Islet precursor cell (in vitro differentiated cells): ENCODE results near the gene OXER1.

Experiments used
- DNase-seq: peaks from one replicate; pipeline ENCODE4 v3.0.0-alpha.2; 2018

Gene OXER1

GRCh38 chr2:42793334-42794270 is 29.7 kb upstream of the OXER1 start:
- DNase-seq: peak; percentile 79

GRCh38 chr2:42792583-42793333 is 28.8 kb upstream of the OXER1 start, which contains the start of gene HAAO:
TSS of gene HAAO (minus strand) at chr2:42792583. CDS start at chr2:42792536, 47 bp downstream.
- peak; percentile 83 for DNase-seq

DNA sequence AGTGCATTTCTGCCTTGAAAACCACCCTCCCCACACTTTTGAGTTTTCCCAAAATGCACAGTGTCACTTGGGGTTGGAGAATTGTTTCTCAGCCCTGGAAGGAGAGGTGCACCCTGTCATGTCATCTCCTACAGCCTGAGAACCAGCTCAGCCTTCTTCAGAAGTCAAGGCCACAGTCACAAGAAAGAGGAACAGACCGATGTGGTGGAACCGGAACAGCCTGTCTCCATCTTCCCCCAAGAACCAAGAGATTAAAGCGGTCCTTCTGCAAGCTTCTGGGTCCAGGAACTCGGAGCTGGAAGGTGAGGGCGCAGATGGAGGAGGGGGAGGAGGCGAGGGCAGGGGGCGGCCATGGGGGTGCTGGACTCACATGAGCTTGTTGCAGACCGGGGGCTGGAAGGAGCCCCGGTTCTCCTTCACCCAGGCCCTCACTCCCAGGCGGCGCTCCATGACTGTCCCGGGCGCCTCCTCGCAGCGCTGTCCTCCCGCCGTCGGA is 28.2 kb upstream of the OXER1 start:
- no peak for DNase-seq

DNA sequence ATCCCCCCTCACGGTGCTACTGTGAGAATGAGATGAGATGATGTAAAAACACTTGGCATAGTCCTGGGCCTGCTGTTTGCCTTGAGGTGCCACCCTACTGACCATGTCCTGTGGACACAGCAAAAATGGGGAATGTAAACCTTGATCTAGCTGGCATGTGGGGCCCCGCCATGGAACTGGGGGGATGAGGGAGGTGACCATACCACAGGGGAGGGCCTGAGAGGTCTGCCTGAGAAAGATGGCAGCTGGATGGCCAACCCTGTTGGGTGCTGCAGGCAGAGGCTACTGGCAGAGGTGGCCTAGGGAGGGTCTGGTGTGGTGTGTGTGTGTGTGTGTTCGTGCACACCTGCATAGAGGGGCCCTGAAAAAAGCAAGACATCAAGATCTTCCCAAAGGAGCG is 27.7 kb upstream of the OXER1 start:
- DNase-seq: no peak

- DNase-seq: peak; percentile 43
These were observed 25.8 kb upstream of the OXER1 start for GRCh38 chr2:42789751-42790150.

DNA sequence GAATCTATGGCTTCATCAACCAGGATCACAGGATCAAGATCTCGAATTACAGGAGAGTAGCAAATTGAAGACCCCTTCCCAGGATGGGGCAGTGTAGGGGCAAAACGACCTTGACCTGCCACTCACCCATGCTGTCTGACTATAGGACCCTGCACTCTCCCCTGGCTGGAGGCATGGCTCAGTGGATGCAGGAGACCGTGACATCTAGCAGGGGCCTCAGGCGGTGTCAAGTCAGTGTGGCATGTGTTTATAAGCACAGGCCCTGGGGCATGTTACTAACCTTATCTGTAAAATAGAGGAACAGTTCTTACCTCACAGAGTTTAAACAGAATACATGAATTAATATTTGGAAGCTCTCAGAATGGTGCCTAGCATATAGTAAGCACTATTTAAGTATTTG is 24.9 kb upstream of the OXER1 start:
- peak; percentile 38 for DNase-seq

GRCh38 chr2:42788478-42788793 is 24.5 kb upstream of the OXER1 start:
- DNase-seq: no peak

- peak; percentile 46 for DNase-seq
These were observed 24.0 kb upstream of the OXER1 start for GRCh38 chr2:42787788-42788477.

GRCh38 chr2:42787424-42787787 is 23.5 kb upstream of the OXER1 start:
- no peak for DNase-seq

DNA sequence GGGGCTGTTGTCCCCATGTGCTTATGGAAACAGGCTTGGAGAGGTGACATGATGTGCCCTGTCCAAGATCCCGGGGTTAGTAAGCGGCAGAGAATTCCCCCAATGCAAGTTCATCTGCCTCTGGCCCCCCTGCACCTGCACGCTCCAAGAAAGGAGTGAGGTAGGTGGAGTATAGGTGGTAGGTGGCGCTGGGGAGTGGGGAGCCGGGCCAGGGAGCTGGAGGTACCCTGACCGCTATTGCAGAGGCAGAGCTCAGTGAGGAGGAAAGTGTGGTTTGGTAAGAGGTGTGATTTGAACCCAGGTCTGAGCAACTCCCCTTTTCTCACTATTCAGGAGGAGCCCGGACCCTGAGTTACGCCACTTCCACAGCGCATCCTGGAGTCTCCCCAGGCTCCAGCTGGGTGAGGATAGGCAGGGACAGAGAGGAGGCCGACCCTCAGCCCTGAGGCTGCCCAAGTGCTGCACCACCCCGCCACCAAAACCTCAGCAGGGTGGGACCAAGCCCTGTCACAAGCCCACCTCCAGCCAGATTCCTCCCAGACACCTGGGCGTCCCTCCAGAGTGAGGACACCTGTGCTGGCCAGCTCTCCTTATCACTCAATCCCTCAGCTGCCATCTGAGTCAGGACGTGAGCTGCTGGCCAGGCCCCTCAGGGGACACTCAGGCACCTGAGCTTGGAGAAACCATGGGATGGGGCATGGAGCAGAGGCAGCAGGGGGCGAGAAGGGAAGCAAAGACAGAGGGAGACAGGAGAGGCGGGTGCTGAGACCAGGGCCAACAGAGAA is 22.8 kb upstream of the OXER1 start:
- peak; percentile 58 for DNase-seq

DNA sequence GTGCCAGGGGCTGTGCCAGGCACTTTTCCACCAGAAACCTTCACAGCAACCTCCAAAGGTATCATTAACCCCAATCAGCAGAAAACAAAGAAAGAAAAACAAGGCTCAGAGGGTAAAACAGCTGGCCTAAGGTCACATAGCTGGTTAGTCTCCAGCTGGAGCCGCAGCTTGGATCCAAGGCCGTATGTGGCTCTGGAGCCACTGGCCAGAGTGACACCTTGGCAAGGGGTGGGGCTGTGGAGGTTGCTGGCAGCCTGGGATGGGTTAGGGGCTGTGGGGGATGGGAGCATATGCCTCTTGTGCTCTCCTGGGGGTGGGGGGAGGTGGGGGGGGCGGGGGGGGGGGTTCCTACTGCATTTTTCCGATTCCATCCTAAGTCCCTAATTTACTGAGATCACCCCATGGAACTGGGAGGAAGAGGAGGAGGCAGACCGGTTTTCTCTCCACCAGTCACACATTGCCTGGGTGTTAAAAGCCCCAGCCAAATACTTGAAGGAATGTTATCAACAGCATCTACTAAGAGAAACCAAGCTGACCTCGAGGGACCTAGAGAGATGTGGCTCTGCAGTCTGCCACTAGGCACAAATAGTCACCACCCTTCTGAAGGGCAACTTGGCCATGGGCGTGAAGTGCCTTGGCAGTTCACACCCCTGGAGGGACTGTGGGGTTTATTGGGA is 20.4 kb upstream of the OXER1 start:
- DNase-seq: peak; percentile 44

GRCh38 chr2:42783511-42783910 is 19.6 kb upstream of the OXER1 start:
- peak; percentile 36 for DNase-seq

GRCh38 chr2:42781181-42781580 is 17.2 kb upstream of the OXER1 start:
- no peak for DNase-seq

GRCh38 chr2:42777883-42778805 is 14.2 kb upstream of the OXER1 start:
- DNase-seq: no peak

- no peak for DNase-seq
These were observed 11.9 kb upstream of the OXER1 start for GRCh38 chr2:42775810-42776209.

GRCh38 chr2:42775186-42775585 is 11.3 kb upstream of the OXER1 start:
- no peak for DNase-seq

- DNase-seq: no peak
These were observed 7.7 kb upstream of the OXER1 start for GRCh38 chr2:42771546-42772153.

GRCh38 chr2:42770288-42771131 is 6.6 kb upstream of the OXER1 start:
- DNase-seq: peak; percentile 83

- peak; percentile 44 for DNase-seq
These were observed 5.8 kb upstream of the OXER1 start for GRCh38 chr2:42769583-42770287.
